Measurements from ENCODE around the gene ZNF513.

ZNF513 gene

GRCh38 chr2:27376151-27376865, 4.2 kb downstream of the ZNF513 start:
- TF ChIP-seq CTCF (IDR thresholded peaks at IDR 0.05; ENCODE audit: insufficient read depth, low read depth, low read length, missing control alignments), result no peak
- DNase-seq (ENCODE audit: low read depth), result no peak
- H3K4me3 ChIP-seq (ENCODE audit: low read length), result no peak overlapping the region

DNA sequence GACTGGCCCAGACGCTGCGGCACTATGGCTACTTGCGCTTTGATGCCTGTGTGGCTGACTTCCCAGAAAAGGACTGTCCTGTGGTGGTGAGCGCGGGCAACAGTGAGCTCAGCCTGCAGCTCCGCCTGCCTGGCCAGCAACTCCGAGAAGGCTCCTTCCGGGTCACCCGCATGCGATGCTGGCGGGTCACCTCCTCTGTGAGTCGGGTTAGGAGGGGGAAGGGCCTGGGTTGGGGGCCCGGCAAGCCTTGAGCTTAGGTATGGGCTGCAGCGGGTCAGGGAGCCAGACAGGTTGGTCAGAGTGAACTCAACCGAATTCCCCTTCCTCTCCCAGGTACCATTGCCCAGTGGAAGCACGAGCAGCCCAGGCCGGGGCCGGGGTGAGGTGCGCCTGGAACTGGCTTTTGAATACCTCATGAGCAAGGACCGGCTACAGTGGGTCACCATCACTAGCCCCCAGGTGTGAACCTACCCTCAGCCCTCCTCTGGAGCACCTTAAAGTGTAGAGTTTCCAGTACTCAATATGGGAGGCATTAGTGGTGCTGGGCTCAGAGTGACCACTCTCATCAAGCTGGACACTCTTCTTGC, 4.9 kb downstream of the ZNF513 start:
- TF ChIP-seq CTCF (IDR thresholded peaks at IDR 0.05; ENCODE audit: insufficient read depth, low read depth, low read length, missing control alignments), result no peak
- no peak for DNase-seq (ENCODE audit: low read depth)
- no peak overlapping the region for H3K4me3 ChIP-seq (ENCODE audit: low read length)

GRCh38 chr2:27373567-27373966, 7.0 kb downstream of the ZNF513 start:
- no peak for TF ChIP-seq CTCF (IDR thresholded peaks at IDR 0.05; ENCODE audit: insufficient read depth, low read depth, low read length, missing control alignments)
- no peak for DNase-seq (ENCODE audit: low read depth)

DNA sequence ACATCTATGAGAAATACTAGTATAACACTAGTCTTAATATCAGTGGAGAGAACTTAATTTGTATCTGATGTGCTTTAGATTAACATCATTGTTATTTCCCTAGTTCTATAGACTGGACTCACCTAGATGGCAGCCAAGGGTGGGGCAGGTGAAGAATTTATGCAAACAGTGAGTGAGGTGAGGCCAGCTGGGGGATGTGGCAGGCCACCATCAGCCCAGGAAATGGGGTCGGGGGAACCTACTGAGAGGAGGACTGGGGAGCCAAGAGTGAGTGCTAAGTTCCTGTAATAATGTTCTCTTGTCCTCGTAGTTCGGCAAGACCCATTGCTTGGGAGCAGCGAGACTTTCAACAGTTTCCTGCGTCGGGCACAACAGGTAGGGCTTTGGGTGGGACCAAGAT, 7.6 kb downstream of the ZNF513 start:
- H3K4me3 ChIP-seq (ENCODE audit: low read length), result no peak overlapping the region
- no peak for DNase-seq (ENCODE audit: low read depth)

More at GRCh38 chr2:27373567-27373966, 7.0 kb downstream of the ZNF513 start:
- H3K4me3 ChIP-seq (ENCODE audit: low read length), result no peak overlapping the region

DNA sequence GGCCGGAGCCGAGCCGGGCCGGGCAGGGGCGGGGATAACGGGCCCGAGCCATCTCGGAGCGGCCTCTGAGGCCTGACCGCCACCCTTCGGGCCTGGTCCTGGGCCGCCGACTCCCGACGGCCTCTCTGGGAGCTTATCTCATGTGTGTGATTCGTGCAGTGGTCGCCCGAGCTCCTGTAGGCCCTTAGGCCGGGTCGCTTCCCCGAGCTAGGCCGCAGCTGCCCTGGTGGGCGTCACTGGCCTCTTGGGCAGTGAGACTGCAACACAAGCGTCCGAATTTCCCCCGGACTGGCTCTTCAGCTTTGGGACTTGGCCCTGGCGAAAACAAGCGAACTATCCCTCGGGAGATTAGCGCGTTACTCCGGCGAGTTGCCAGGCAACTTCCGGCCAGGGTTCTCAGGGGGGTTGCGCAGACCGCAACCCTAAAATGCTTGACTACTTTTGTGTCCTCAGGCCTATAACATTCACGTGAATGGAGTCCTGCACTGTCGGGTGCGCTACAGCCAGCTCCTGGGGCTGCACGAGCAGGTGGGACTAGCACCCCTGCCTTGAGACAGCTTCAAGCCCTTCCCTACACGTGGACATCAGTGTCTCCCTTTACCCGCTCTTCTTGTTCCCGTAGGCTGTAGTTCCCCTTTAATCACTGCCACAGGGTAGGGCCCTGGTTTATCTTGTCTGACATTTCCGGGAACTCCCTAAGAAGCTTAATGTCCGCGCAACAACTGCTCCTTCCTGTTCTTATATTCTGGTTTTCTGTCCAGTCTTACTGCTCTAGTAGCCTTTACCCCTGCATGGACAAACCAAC, 9.5 kb downstream of the ZNF513 start:
- DNase-seq (ENCODE audit: low read depth), result peak; percentile 71
- TF ChIP-seq CTCF (IDR thresholded peaks at IDR 0.05; ENCODE audit: insufficient read depth, low read depth, low read length, missing control alignments), result no peak
- H3K4me3 ChIP-seq (ENCODE audit: low read length), result peak overlapping the region; percentile 95

More for the DNA sequence above, 7.6 kb downstream of the ZNF513 start:
- no peak for TF ChIP-seq CTCF (IDR thresholded peaks at IDR 0.05; ENCODE audit: insufficient read depth, low read depth, low read length, missing control alignments)

DNA sequence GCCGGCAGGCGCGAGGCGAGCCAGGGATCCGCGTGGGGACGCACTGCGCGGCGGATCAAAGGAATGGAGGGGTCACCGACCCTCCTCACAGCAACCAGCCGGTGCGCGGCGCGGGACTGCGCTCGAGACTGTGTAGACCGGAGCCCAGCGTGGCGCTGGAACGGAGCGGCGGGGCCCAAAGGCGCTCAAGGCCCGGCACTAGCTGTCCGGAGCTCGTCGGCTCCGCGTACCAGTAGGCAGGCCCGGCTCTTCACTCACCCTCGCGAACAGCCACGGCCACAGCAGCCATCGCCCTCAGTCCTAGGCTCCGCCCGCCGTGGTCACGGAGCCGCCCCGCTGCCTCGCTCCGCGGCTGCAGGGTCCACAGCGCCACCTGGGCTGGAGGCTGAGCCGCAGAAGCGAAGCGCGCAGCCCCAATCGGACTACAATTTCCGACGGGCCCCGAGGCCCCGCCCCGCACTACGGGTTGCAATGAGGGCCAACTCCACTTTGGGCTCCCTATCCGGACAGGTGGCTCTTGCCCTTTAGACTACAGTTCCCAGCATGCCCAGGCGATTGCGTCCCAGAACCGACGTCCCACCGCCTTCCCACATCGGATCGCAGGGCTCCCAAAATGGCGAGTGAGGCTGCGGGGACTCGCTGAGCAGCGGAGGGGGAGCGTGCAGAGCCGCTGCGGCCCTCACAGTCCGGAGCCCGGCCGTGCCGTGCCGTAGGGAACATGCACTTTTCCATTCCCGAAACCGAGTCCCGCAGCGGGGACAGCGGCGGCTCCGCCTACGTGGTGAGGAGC, 10.3 kb downstream of the ZNF513 start, which contains the start of the genes EIF2B4 and SNX17:
Gene EIF2B4, minus strand, starts transcription at position 313 of the 790 bp plus-strand sequence. Its CDS starts 24 bp downstream, at position 289.
Gene SNX17, plus strand, starts transcription at position 591 of the 790 bp plus-strand sequence. Its CDS starts 128 bp downstream, at position 719.
- DNase-seq (ENCODE audit: low read depth), result peak; percentile 99
- peak; percentile 66 for TF ChIP-seq CTCF (IDR thresholded peaks at IDR 0.05; ENCODE audit: insufficient read depth, low read depth, low read length, missing control alignments)
- H3K4me3 ChIP-seq (ENCODE audit: low read length), result peak within 1 kb of the TSS; percentile 95

Data from epithelial cell of esophagus (primary cell).